ENCODE results near the gene ARHGAP26. TPM values are rescaled to one million over a fixed set of nuclear protein-coding genes. Genes with fewer than 3 reads are reported as not detected.

The ARHGAP26 gene
- polyA plus RNA-seq, 3 donors, result 26.5 to 56.8 (median 28.7) TPM

DNA sequence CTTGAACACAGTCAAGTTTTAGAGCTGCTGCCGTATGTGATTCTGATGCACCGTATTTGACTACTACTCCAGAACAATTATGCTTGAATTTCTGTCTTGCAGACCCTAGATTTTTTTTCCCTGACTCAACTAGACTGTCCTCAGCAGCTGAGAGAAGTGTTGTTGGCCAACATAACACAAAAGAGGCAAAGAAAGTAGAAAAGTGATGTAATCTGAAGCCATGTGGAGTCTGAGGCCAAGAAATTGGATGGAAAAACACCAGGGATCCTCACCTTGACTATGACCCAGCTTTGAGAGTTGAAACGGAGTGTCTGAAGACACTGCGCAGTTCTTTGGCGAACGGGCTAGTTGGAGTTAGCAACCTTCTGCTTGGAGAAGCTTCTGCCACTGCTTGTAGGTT, 48.0 kb upstream of the ARHGAP26 start:
- H3K27ac ChIP-seq (ENCODE audit: low read depth in 1 of 2, low read length in 2 of 2), result no peak overlapping the region
- H3K36me3 Mint-ChIP-seq, result no peaks in the 10 kb centered on the region
- peaks cover 4% of the 10 kb centered on the region for H4K20me1 ChIP-seq (ENCODE audit: insufficient read depth, low read length)
- WGBS (ENCODE audit: insufficient coverage), result 93% methylated on average over 3 of the region's 6 CpGs
- no peaks in the 10 kb centered on the region for H3K36me3 ChIP-seq (replicated peaks in 1 of 2; ENCODE audit: control insufficient read depth in 1 of 2, insufficient read depth in 2 of 2, low read length in 2 of 2)
- peaks cover 0 to 2% (median 0%) of the 10 kb centered on the region in 7 donors for H3K9me3 Mint-ChIP-seq
- no peak overlapping the region for H3K4me3 ChIP-seq (replicated peaks in 1 of 3; ENCODE audit: low read depth in 2 of 3, low read length in 3 of 3)
- no peak overlapping the region for H3K4me2 ChIP-seq (replicated peaks; ENCODE audit: extremely low read depth, low read length, poor library complexity, severe bottlenecking)
- no peaks in the 10 kb centered on the region for H3K79me2 ChIP-seq (ENCODE audit: insufficient read depth, low read length)
- no peaks in the 10 kb centered on the region for H3K27me3 ChIP-seq (ENCODE audit: control insufficient read depth in 2 of 2, insufficient read depth in 2 of 2, low read length in 2 of 2)
- no peaks in the 10 kb centered on the region for H3K9me3 ChIP-seq (replicated peaks in 1 of 2; ENCODE audit: control insufficient read depth in 1 of 2, insufficient read depth in 1 of 2, low read length in 2 of 2)
- TF ChIP-seq, protein P1, sequence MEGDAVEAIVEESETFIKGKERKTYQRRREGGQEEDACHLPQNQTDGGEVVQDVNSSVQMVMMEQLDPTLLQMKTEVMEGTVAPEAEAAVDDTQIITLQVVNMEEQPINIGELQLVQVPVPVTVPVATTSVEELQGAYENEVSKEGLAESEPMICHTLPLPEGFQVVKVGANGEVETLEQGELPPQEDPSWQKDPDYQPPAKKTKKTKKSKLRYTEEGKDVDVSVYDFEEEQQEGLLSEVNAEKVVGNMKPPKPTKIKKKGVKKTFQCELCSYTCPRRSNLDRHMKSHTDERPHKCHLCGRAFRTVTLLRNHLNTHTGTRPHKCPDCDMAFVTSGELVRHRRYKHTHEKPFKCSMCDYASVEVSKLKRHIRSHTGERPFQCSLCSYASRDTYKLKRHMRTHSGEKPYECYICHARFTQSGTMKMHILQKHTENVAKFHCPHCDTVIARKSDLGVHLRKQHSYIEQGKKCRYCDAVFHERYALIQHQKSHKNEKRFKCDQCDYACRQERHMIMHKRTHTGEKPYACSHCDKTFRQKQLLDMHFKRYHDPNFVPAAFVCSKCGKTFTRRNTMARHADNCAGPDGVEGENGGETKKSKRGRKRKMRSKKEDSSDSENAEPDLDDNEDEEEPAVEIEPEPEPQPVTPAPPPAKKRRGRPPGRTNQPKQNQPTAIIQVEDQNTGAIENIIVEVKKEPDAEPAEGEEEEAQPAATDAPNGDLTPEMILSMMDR (IDR thresholded peaks at IDR 0.05), result no peak
- no peak overlapping the region for H3K4me3 Mint-ChIP-seq
- H3K4me1 Mint-ChIP-seq, result peaks cover 35% of the 10 kb centered on the region
- no peak overlapping the region for H3K9ac ChIP-seq (ENCODE audit: insufficient read depth, low read length, poor library complexity, severe bottlenecking)
- no peak overlapping the region for H2AFZ ChIP-seq (ENCODE audit: insufficient read depth, low read depth, low read length, poor library complexity, severe bottlenecking)
- peaks cover 32 to 34% of the 10 kb centered on the region in 2 donors for H3K4me1 ChIP-seq (ENCODE audit: control insufficient read depth in 1 of 2, insufficient read depth in 2 of 2, low read length in 2 of 2)
- no peak overlapping the region for H3K27ac Mint-ChIP-seq
- intact Hi-C loops (cut with micrococcal nuclease), result loop anchor here in 1 of 2 donors (5.0 kb wide), 1 partner anchor 45 kb away; no protein-coding TSS in a partner anchor
- DNase-seq, result no peak
- peaks cover 0 to 4% (median 0%) of the 10 kb centered on the region in 3 donors for H3K27me3 Mint-ChIP-seq (ENCODE audit: low read depth in 3 of 3)

DNA sequence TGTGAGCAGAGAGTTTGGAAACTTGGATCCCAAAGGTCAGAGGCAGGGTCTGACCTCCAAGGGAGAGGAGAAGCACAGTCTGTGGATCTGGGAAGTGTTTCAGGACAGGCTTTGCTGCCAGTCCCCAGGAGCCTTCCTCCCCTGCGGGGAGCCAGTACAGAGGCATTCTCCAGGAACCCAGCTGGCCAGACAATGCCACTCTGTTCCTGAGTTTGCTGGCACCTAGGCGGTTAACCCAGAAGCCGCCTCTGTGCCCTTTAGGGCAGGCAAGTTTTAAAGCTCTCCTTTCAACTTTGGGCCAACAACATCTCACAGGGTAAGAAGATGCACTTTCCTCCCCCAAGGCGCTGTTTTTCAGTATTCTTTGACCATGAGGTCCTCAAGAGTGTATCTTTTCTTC, 47.3 kb upstream of the ARHGAP26 start:
- H3K9me3 ChIP-seq (replicated peaks in 1 of 2; ENCODE audit: control insufficient read depth in 1 of 2, insufficient read depth in 1 of 2, low read length in 2 of 2), result no peaks in the 10 kb centered on the region
- TF ChIP-seq, protein P1 (IDR thresholded peaks at IDR 0.05), result no peak
- Mint-ChIP-seq H3K27ac (no peak overlapping the region), H3K4me1 (peaks cover 38% of the 10 kb centered on the region), H3K9me3 (peaks cover 0 to 2% (median 0%) of the 10 kb centered on the region in 7 donors), H3K4me3 (no peak overlapping the region), H3K27me3 (ENCODE audit: low read depth in 3 of 3) (peaks cover 0 to 2% (median 0%) of the 10 kb centered on the region in 3 donors), H3K36me3 (no peaks in the 10 kb centered on the region)
- H3K79me2 ChIP-seq (ENCODE audit: insufficient read depth, low read length), result no peaks in the 10 kb centered on the region
- no peak overlapping the region for H3K27ac ChIP-seq (ENCODE audit: low read depth in 1 of 2, low read length in 2 of 2)
- H3K4me1 ChIP-seq (ENCODE audit: control insufficient read depth in 1 of 2, insufficient read depth in 2 of 2, low read length in 2 of 2), result peaks cover 35 to 41% of the 10 kb centered on the region in 2 donors
- no peak overlapping the region for H3K4me2 ChIP-seq (replicated peaks; ENCODE audit: extremely low read depth, low read length, poor library complexity, severe bottlenecking)
- DNase-seq, result no peak
- H4K20me1 ChIP-seq (ENCODE audit: insufficient read depth, low read length), result peaks cover 4% of the 10 kb centered on the region
- no peaks in the 10 kb centered on the region for H3K27me3 ChIP-seq (ENCODE audit: control insufficient read depth in 2 of 2, insufficient read depth in 2 of 2, low read length in 2 of 2)
- H3K36me3 ChIP-seq (replicated peaks in 1 of 2; ENCODE audit: control insufficient read depth in 1 of 2, insufficient read depth in 2 of 2, low read length in 2 of 2), result no peaks in the 10 kb centered on the region
- no peak overlapping the region for H2AFZ ChIP-seq (ENCODE audit: insufficient read depth, low read depth, low read length, poor library complexity, severe bottlenecking)
- intact Hi-C loops (cut with micrococcal nuclease), result loop anchor here in 1 of 2 donors (5.0 kb wide), 1 partner anchor 44 kb away; no protein-coding TSS in a partner anchor
- no peak overlapping the region for H3K4me3 ChIP-seq (replicated peaks in 1 of 3; ENCODE audit: low read depth in 2 of 3, low read length in 3 of 3)
- WGBS (ENCODE audit: insufficient coverage), result 93% methylated on average over 3 of the region's 4 CpGs
- no peak overlapping the region for H3K9ac ChIP-seq (ENCODE audit: insufficient read depth, low read length, poor library complexity, severe bottlenecking)
